CD4-positive, alpha-beta memory T cell (primary cell): ENCODE results near the gene CMC1. TPM values are rescaled to one million over a fixed set of nuclear protein-coding genes. Genes with fewer than 3 reads are reported as not detected.

Source experiments
- CTCF ChIA-PET: fragments of 350-600 bp; sonication (Branson Sonifier 250); formaldehyde crosslinking; loops from one replicate; lab custom pipeline; 2021; ENCODE audit warnings: inconsistent platforms; ENCODE audit not compliant: partially characterized antibody; lab: Charles Lee
- POLR2A ChIA-PET: fragments of 350-600 bp; sonication (Branson Sonifier 250); formaldehyde crosslinking; loops from one replicate; lab custom pipeline; 2021; ENCODE audit not compliant: partially characterized antibody; lab: Charles Lee
- DNase-seq, 5 donors: peaks; one replicate each; pipeline versions ENCODE4 v3.0.0 to v3.0.0-alpha.2; 2020 to 2022; ENCODE audit warnings: mixed read lengths in 1 of 5
- H3K27ac ChIP-seq: one replicate; pipeline ENCODE4 v1.7.0; 2013; ENCODE audit warnings: low read depth, low read length
- H3K27me3 ChIP-seq: 2 replicates; pipeline ENCODE4 v1.7.0; 2013; ENCODE audit warnings: mild to moderate bottlenecking, low read length, moderate library complexity; ENCODE audit not compliant: insufficient read depth
- H3K36me3 ChIP-seq: 2 replicates; pipeline ENCODE4 v1.7.0; 2013; ENCODE audit warnings: mild to moderate bottlenecking, low read length, moderate library complexity; ENCODE audit not compliant: insufficient read depth
- H3K4me1 ChIP-seq: 2 replicates; pipeline ENCODE4 v1.7.0; 2013; ENCODE audit warnings: mild to moderate bottlenecking, low read length, moderate library complexity; ENCODE audit not compliant: insufficient read depth
- H3K4me3 ChIP-seq, 2 donors: one replicate each; pipeline ENCODE4 v1.7.0; 2013; ENCODE audit warnings: low read length in 2 of 2, mild to moderate bottlenecking in 1 of 2
- H3K9me3 ChIP-seq, 2 donors: one replicate each; pipeline ENCODE4 v1.7.0; 2013; ENCODE audit warnings: low read length in 2 of 2, control low read depth in 1 of 2; ENCODE audit not compliant: control insufficient read depth in 1 of 2
- H3K27ac Mint-ChIP-seq, 7 donors: one replicate each; pipeline ENCODE4 v1.8.0; 2020 to 2021; ENCODE audit warnings: mixed read lengths in 7 of 7, mild to moderate bottlenecking in 6 of 7, inconsistent platforms in 3 of 7, moderate library complexity in 3 of 7
- H3K27me3 Mint-ChIP-seq, 2 donors: one replicate each; pipeline ENCODE4 v1.8.0; 2020 to 2021; ENCODE audit warnings: mixed read lengths in 2 of 2
- H3K36me3 Mint-ChIP-seq, 2 donors: one replicate each; pipeline ENCODE4 v1.8.0; 2020 to 2021; ENCODE audit warnings: mixed read lengths in 2 of 2, inconsistent platforms in 1 of 2, mild to moderate bottlenecking in 1 of 2
- H3K4me1 Mint-ChIP-seq, 4 donors: one replicate each; pipeline ENCODE4 v1.8.0; 2020 to 2021; ENCODE audit warnings: mixed read lengths in 4 of 4, mild to moderate bottlenecking in 1 of 4
- H3K4me3 Mint-ChIP-seq, 8 donors: one replicate each; pipeline ENCODE4 v1.8.0; 2020 to 2021; ENCODE audit warnings: mixed read lengths in 8 of 8, mild to moderate bottlenecking in 7 of 8, moderate library complexity in 6 of 8, inconsistent platforms in 3 of 8
- H3K9me3 Mint-ChIP-seq, 8 donors: one replicate each; pipeline ENCODE4 v1.8.0; 2020 to 2021; ENCODE audit warnings: mixed read lengths in 8 of 8, mild to moderate bottlenecking in 5 of 8, inconsistent platforms in 3 of 8, moderate library complexity in 1 of 8
- intact Hi-C: fragments of 100-400 bp; cut with micrococcal nuclease; formaldehyde crosslinking; loops from one replicate; pipeline ENCODE4 v1.15.1; 2023
- polyA plus RNA-seq, 2 donors: library from polyadenylated mRNA; unstranded; fragments of 300-500 nt; fragmentation: Illumina TruSeq; gene quantifications; one replicate each; pipeline ENCODE4 v1.2.3, GENCODE V29; 2021
- total RNA-seq, 2 experiments: library from RNA; stranded (reverse); gene quantifications; one replicate each; pipeline ENCODE4 v1.2.3, GENCODE V29; 2021

CMC1 gene
- total and polyA plus RNA-seq, 4 experiments from 2014 or later: 15.9 to 49.8 (median 30.9) TPM

- ChIA-PET CTCF (interaction anchor here (0.8 to 2.5 kb wide), 7 partner anchors 9 to 642 kb away, joined by 3 to 15 read pairs (median 9); partner anchors contain the start of gene EOMES), POLR2A (interaction anchor here (1.3 to 2.4 kb wide), 10 partner anchors 8 to 863 kb away, joined by 7 to 23 read pairs (median 10); partner anchors contain the start of genes CMC1 and SLC4A7)
- Mint-ChIP-seq H3K27ac (peak overlapping the region; percentile 97 to 100 (median 98)), H3K4me1 (peaks cover 46 to 75% (median 60%) of the 10 kb centered on the region in 4 donors), H3K9me3 (peaks cover 0 to 9% (median 4%) of the 10 kb centered on the region in 8 donors), H3K36me3 (peaks cover 11 to 30% of the 10 kb centered on the region in 2 donors), H3K27me3 (no peaks in the 10 kb centered on the region), H3K4me3 (peak overlapping the region; percentile 93 to 99 (median 97))
- peaks cover 52% of the 10 kb centered on the region for H3K4me1 ChIP-seq
- intact Hi-C loops: loop anchor here (2.0 to 5.0 kb wide), 3 partner anchors 19 to 979 kb away; partner anchors contain the start of gene NEK10
- H3K27me3 ChIP-seq: no peaks in the 10 kb centered on the region
- DNase-seq: peak in 2 of 5 donors; percentile 11 to 40
- peak overlapping the region; percentile 94 for H3K27ac ChIP-seq
- peak overlapping the region; percentile 85 to 94 for H3K4me3 ChIP-seq
- no peaks in the 10 kb centered on the region for H3K9me3 ChIP-seq
- H3K36me3 ChIP-seq: no peaks in the 10 kb centered on the region
These were observed 106.2 kb downstream of the CMC1 start for GRCh38 chr3:28347374-28348264.

- no peaks in the 10 kb centered on the region for H3K27me3 ChIP-seq
- no peaks in the 10 kb centered on the region for H3K36me3 ChIP-seq
- Mint-ChIP-seq H3K27me3 (no peaks in the 10 kb centered on the region), H3K4me1 (peaks cover 43 to 69% (median 55%) of the 10 kb centered on the region in 4 donors), H3K9me3 (peaks cover 0 to 10% (median 4%) of the 10 kb centered on the region in 8 donors), H3K36me3 (peaks cover 16 to 30% of the 10 kb centered on the region in 2 donors), H3K27ac (peak overlapping the region; percentile 97 to 100 (median 98)), H3K4me3 (peak overlapping the region; percentile 93 to 99 (median 97))
- CTCF ChIA-PET: interaction anchor here (0.8 to 2.5 kb wide), 11 partner anchors 10 to 643 kb away, joined by 3 to 15 read pairs (median 4); partner anchors contain the start of gene EOMES
- peak overlapping the region; percentile 94 for H3K27ac ChIP-seq
- peak overlapping the region; percentile 85 to 94 for H3K4me3 ChIP-seq
- POLR2A ChIA-PET: interaction anchor here (1.0 to 2.4 kb wide), 16 partner anchors 8 to 867 kb away, joined by 3 to 23 read pairs (median 8); partner anchors contain the start of genes CMC1 and SLC4A7
- no peak for DNase-seq
- no peaks in the 10 kb centered on the region for H3K9me3 ChIP-seq
- intact Hi-C loops: loop anchor here (2.0 to 5.0 kb wide), 3 partner anchors 19 to 979 kb away; partner anchors contain the start of gene NEK10
- H3K4me1 ChIP-seq: peaks cover 50% of the 10 kb centered on the region
These were observed 106.8 kb downstream of the CMC1 start for GRCh38 chr3:28348265-28348628.

GRCh38 chr3:28348629-28349468 lies 107.4 kb downstream of the CMC1 start, which contains the start of the genes AZI2 and ZCWPW2:
AZI2 (minus strand) TSS chr3:28348824; CDS start chr3:28340617, 8,207 bp downstream.
ZCWPW2 (plus strand) TSS chr3:28348721; CDS start chr3:28413069, 64,348 bp downstream.
- Mint-ChIP-seq H3K36me3 (peaks cover 20 to 31% of the 10 kb centered on the region in 2 donors), H3K4me3 (peak within 1 kb of the TSS; percentile 93 to 99 (median 97)), H3K4me1 (peaks cover 38 to 64% (median 51%) of the 10 kb centered on the region in 4 donors), H3K9me3 (peaks cover 0 to 16% (median 9%) of the 10 kb centered on the region in 8 donors), H3K27ac (peak within 1 kb of the TSS; percentile 97 to 100 (median 98)), H3K27me3 (no peaks in the 10 kb centered on the region)
- H3K36me3 ChIP-seq: no peaks in the 10 kb centered on the region
- intact Hi-C loops: loop anchor here (1.0 to 5.0 kb wide), 5 partner anchors 20 to 980 kb away; partner anchors contain the start of genes CMC1, NEK10 and SLC4A7
- DNase-seq: peak; percentile 90 to 94 (median 91)
- peak within 1 kb of the TSS; percentile 85 to 94 for H3K4me3 ChIP-seq
- ChIA-PET CTCF (interaction anchor here (0.8 to 2.5 kb wide), 15 partner anchors 10 to 648 kb away, joined by 3 to 15 read pairs (median 4); partner anchors contain the start of gene EOMES), POLR2A (interaction anchor here (0.9 to 2.4 kb wide), 19 partner anchors 9 to 979 kb away, joined by 3 to 23 read pairs (median 7); partner anchors contain the start of genes CMC1 and SLC4A7)
- H3K4me1 ChIP-seq: peaks cover 50% of the 10 kb centered on the region
- H3K27ac ChIP-seq: peak within 1 kb of the TSS; percentile 94
- no peaks in the 10 kb centered on the region for H3K9me3 ChIP-seq
- H3K27me3 ChIP-seq: no peaks in the 10 kb centered on the region

GRCh38 chr3:28349469-28350000 lies 108.1 kb downstream of the CMC1 start:
- no peak for DNase-seq
- H3K36me3 ChIP-seq: no peaks in the 10 kb centered on the region
- Mint-ChIP-seq H3K4me3 (peak overlapping the region; percentile 93 to 99 (median 97)), H3K36me3 (peaks cover 24 to 32% of the 10 kb centered on the region in 2 donors), H3K27me3 (no peaks in the 10 kb centered on the region), H3K4me1 (peaks cover 38 to 64% (median 49%) of the 10 kb centered on the region in 4 donors), H3K9me3 (peaks cover 0 to 20% (median 12%) of the 10 kb centered on the region in 8 donors), H3K27ac (peak overlapping the region; percentile 97 to 100 (median 98))
- intact Hi-C loops: loop anchor here (1.0 to 5.0 kb wide), 5 partner anchors 21 to 981 kb away; partner anchors contain the start of genes CMC1, NEK10 and SLC4A7
- no peaks in the 10 kb centered on the region for H3K9me3 ChIP-seq
- H3K4me1 ChIP-seq: peaks cover 48% of the 10 kb centered on the region
- ChIA-PET CTCF (interaction anchor here (0.8 to 2.5 kb wide), 13 partner anchors 11 to 648 kb away, joined by 3 to 15 read pairs (median 4); partner anchors contain the start of gene EOMES), POLR2A (interaction anchor here (0.9 to 2.4 kb wide), 19 partner anchors 10 to 980 kb away, joined by 3 to 23 read pairs (median 7); partner anchors contain the start of genes CMC1 and SLC4A7)
- peak overlapping the region; percentile 85 to 94 for H3K4me3 ChIP-seq
- no peaks in the 10 kb centered on the region for H3K27me3 ChIP-seq
- H3K27ac ChIP-seq: peak overlapping the region; percentile 94

Other genes starting within 250 kb of the CMC1 start
- gene ZCWPW2, start 107.1 kb downstream of the CMC1 start, total RNA-seq: 1 to 10 TPM in 1 of 2 experiments, under 1 TPM in 1; 0.61 to 1.5 TPM
- gene ZCWPW2, start 107.1 kb downstream of the CMC1 start, polyA plus RNA-seq: under 1 TPM; 0.59 to 0.91 TPM
- gene AZI2, start 107.2 kb downstream of the CMC1 start, total RNA-seq: 10 to 100 TPM; 40.3 to 44.5 TPM
- gene AZI2, start 107.2 kb downstream of the CMC1 start, polyA plus RNA-seq: 10 to 100 TPM; 43.2 to 43.9 TPM